D721Med (cell line): ENCODE measurements around the gene POLK.

Experiments
- DNase-seq: peaks from one replicate; pipeline ENCODE4 v3.0.0; 2011; ENCODE audit warnings: low spot score; ENCODE audit not compliant: insufficient read length
- FAIRE-seq: peaks from 2 replicates; lab custom pipeline; 2011; peaks lifted over from hg19 to GRCh38; lab: Jason Lieb, UNC
- TF ChIP-seq, protein P1 (sequence below): IDR thresholded peaks from 2 replicates; pipeline ENCODE4 v1.5.1; 2012; ENCODE audit warnings: mild to moderate bottlenecking, control low read depth; ENCODE audit not compliant: insufficient read depth; ENCODE audit errors: missing control alignments

The POLK gene

DNA sequence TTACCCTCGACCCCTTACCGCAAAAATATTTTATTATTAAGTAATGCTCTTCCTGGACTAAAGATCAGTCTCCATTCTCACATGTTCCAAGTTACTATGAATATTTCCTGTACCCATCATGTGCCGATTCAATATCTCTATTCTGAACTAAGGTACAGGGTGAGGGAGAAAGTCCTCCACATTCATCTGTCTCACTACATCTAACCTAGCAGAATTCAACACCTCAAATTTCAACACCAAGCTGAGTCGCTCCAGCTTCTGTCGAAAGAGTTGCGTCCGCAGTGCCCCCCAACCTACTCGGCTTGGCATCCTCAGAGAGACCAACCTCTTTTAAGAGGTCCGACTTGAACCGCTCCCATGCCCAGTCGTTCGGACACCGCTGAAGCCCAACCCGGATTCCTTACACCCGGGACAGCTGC is 1.3 kb upstream of the POLK start:
- FAIRE-seq: no peak
- TF ChIP-seq, protein P1, sequence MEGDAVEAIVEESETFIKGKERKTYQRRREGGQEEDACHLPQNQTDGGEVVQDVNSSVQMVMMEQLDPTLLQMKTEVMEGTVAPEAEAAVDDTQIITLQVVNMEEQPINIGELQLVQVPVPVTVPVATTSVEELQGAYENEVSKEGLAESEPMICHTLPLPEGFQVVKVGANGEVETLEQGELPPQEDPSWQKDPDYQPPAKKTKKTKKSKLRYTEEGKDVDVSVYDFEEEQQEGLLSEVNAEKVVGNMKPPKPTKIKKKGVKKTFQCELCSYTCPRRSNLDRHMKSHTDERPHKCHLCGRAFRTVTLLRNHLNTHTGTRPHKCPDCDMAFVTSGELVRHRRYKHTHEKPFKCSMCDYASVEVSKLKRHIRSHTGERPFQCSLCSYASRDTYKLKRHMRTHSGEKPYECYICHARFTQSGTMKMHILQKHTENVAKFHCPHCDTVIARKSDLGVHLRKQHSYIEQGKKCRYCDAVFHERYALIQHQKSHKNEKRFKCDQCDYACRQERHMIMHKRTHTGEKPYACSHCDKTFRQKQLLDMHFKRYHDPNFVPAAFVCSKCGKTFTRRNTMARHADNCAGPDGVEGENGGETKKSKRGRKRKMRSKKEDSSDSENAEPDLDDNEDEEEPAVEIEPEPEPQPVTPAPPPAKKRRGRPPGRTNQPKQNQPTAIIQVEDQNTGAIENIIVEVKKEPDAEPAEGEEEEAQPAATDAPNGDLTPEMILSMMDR: no peak
- no peak for DNase-seq

- FAIRE-seq (no peak), DNase-seq (no peak)
- TF ChIP-seq, protein P1: no peak
Observed at GRCh38 chr5:75510836-75511434, 756 bp upstream of the POLK start.

- no peak for DNase-seq
- peak; percentile 80 for FAIRE-seq
- TF ChIP-seq, protein P1: no peak
Observed at GRCh38 chr5:75512383-75513074, 838 bp downstream of the POLK start.

GRCh38 chr5:75513841-75514240 is 2.1 kb downstream of the POLK start:
- DNase-seq: no peak
- TF ChIP-seq, protein P1: no peak
- no peak for FAIRE-seq

GRCh38 chr5:75514323-75514722 is 2.6 kb downstream of the POLK start:
- TF ChIP-seq, protein P1: no peak
- DNase-seq (no peak), FAIRE-seq (no peak)

DNA sequence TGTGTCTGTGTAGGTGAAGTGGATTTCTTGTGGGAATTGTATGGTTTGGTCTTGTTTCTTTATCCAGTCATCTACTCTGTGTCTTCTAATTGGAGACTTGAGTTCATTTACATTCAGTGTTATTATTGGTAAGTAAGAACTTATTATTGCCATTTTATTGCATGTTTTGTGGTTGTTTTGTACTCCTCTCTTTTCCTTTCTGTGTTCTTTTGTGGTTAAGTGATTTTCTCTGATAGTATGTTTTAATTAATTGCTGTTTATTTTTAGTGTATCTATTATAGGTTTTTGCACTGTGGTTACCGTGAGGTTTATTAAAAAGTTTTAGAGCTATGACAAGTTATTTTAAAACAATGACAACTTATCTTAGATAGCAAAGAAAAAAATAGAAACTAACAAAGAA is 8.1 kb downstream of the POLK start:
- DNase-seq (no peak), FAIRE-seq (no peak)
- TF ChIP-seq, protein P1: no peak

GRCh38 chr5:75521195-75521594 is 9.5 kb downstream of the POLK start:
- TF ChIP-seq, protein P1: no peak
- no peak for DNase-seq
- no peak for FAIRE-seq
